ENCODE measurements around the gene BUB1B. TPM values are rescaled to one million over a fixed set of nuclear protein-coding genes. Genes with fewer than 3 reads are reported as not detected.

BUB1B gene
- total RNA-seq, 4 donors from 2014 or later: 0.33 to 8.8 (median 3.3) TPM; not detected in 1

GRCh38 chr15:40243126-40243810, 82.4 kb downstream of the BUB1B start:
- TF ChIP-seq CTCF (IDR thresholded peaks at IDR 0.05; ENCODE audit: low read depth): no peak

DNA sequence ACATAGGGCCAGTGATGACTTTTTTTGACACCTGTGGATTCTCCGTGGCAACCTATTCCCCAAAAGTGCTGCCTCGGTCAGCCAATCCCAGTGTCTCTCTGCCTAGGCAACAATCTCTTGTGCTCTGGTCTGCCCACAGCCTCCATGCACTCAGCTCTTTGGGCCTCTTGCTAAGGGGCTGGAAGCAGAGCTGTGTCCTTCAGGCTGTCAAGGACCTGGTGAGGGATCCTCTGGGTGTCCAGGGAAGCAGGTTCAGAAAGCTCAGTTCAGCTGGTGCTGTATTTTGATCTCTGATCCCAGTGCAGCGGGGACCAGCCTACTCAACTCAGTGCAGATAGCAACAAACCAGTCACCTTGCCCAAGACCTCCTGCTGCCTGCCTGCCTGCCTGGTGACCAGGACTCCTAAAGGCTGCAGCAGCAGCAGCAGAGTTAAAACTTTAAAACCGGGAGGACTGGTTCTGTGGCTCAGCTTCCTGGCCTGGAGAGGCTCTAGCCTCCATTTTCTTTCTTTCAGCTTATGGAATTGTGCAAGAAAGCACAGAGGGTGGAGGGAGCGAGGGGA, 84.2 kb downstream of the BUB1B start:
- no peak for TF ChIP-seq CTCF (IDR thresholded peaks at IDR 0.05; ENCODE audit: low read depth)

DNA sequence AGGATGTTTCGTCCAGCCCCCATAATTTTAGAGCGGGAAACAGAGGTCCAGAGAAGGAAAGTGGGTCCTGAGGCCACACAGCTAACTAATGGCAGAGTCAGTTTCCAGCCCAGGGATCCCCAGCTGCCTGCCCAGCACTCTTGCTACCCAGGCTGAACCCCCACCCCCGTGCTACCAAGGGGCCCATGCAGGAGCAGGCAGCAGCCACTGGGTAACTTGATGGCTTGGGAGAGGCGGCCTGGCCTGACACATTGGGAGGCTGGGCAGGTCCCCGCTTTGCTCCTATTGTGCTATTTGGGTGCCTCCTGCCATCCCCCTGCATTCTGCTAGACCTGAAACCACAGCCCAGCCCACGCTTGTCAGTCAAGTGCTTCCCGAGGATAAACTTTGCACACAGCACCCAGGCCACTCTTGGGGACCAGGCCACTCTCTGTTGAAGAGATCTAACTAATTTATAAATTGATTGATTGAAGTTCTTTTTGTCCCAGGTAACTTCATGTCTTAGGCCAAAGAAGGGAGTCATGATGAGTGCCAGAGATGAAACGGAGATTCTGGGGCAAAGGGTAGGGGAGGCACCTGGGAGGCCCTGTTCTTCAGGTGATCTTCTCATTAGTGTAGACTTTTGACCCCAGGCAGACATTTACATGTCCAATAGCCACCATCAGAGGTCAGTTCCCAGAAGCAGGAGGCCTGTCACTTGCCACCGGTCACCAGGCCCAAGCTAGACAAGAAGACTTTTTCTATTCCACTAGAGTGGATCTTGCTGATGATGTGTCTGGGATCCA, 85.0 kb downstream of the BUB1B start:
- TF ChIP-seq CTCF (IDR thresholded peaks at IDR 0.05; ENCODE audit: low read depth): no peak

DNA sequence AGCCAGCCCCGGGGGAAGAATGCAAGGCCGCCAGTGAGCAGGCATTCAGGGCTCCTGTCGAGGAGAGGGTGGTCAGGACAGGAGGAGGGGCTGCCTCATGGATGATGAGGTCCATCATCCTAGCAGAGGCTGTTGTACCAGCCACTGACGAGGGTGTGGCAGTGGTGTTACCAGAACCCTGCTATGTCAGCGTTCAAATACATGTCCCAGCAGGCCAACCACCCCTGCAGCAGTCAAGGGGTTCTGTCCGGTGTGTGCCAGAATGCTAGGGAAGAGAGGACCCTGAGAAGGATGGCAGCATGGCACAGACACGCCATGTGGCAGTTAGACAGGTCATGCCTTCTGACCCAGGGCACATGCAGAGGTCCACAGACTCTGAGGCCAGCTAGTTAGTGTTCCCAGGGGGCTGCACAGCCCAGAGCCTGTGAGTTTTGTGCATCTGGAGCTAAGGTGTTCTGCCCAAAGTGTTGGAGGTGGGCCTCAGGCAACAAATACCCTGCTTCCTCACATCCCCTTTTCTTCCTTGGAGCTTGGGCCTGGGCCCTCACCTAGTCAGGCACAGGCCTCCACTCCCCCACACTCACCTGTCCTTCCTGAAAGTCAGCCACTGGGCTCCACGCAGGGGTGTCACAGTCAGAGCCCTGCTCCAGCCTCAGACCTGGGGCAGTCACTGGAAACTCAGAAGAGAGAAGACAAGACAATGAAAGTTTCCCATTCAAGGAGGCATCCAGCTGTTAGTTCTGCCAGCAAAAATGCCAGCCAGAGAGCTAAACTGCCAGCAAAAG, 85.8 kb downstream of the BUB1B start:
- no peak for TF ChIP-seq CTCF (IDR thresholded peaks at IDR 0.05; ENCODE audit: low read depth)

DNA sequence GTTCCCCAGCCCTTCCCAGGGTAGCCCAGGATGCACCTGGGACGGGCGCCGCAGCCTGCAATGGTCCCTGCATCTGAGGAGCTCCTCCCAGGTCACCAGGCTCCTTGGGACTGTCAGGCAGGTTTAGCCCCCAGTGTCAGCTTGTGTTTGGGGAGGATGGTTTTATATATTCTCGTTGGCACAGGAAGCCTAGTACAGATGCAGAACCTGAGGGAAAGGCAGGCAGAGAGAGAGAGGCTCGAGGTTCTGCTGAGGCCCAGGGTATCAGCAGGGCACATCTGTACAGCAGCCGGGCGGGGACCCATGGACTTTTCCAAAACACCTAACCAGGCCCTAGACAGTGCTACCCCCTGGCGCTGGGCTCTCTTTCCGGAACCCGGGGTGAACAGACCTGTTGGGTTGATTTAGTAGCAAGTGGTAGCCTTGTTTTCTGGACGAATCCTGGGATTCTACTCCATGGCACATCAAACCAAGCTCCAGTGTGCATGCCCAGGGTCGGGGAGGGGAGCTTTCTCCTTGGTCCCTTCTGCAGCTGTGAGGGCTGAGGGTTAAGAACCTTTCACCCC, 86.6 kb downstream of the BUB1B start:
- no peak for TF ChIP-seq CTCF (IDR thresholded peaks at IDR 0.05; ENCODE audit: low read depth)

GRCh38 chr15:40248006-40248783, 87.3 kb downstream of the BUB1B start:
- TF ChIP-seq CTCF (IDR thresholded peaks at IDR 0.05; ENCODE audit: low read depth): no peak
